ENCODE results near the gene MMRN2.
"Not testable (repeated sequence)": the region's sequence is repeated elsewhere in the genome, so short reads cannot be mapped to it uniquely, and the experiment has no call there.

Gene MMRN2

GRCh38 chr10:86979296-86979818 lies 21.9 kb upstream of the MMRN2 start:
- peaks cover 14% of the 10 kb centered on the region for H3K4me1 ChIP-seq (ENCODE audit: insufficient read depth, low read length)
- H3K9ac ChIP-seq (ENCODE audit: low read length), result no peak overlapping the region
- H3K27me3 ChIP-seq (ENCODE audit: control insufficient read depth in 1 of 2, insufficient read depth in 2 of 2, low read length in 2 of 2), result no peaks in the 10 kb centered on the region
- H3K27ac ChIP-seq (ENCODE audit: low read depth, low read length), result no peak overlapping the region
- no peaks in the 10 kb centered on the region for H3K9me3 ChIP-seq (ENCODE audit: low read length)
- H3K36me3 ChIP-seq (ENCODE audit: insufficient read depth, low read length), result no peaks in the 10 kb centered on the region
- H3K4me3 ChIP-seq (ENCODE audit: low read depth in 1 of 2, low read length in 2 of 2), result no peak overlapping the region

GRCh38 chr10:86978457-86978856 lies 21.0 kb upstream of the MMRN2 start:
- peaks cover 14% of the 10 kb centered on the region for H3K4me1 ChIP-seq (ENCODE audit: insufficient read depth, low read length)
- H3K36me3 ChIP-seq (ENCODE audit: insufficient read depth, low read length), result not testable (repeated sequence)

GRCh38 chr10:86976362-86977056 lies 19.1 kb upstream of the MMRN2 start:
- no peak overlapping the region for H3K4me3 ChIP-seq (ENCODE audit: low read depth in 1 of 2, low read length in 2 of 2)
- H3K36me3 ChIP-seq (ENCODE audit: insufficient read depth, low read length), result no peaks in the 10 kb centered on the region
- peaks cover 23% of the 10 kb centered on the region for H3K4me1 ChIP-seq (ENCODE audit: insufficient read depth, low read length)
- no peak overlapping the region for H3K27ac ChIP-seq (ENCODE audit: low read depth, low read length)
- H3K9ac ChIP-seq (ENCODE audit: low read length), result no peak overlapping the region
- no peaks in the 10 kb centered on the region for H3K27me3 ChIP-seq (ENCODE audit: control insufficient read depth in 1 of 2, insufficient read depth in 2 of 2, low read length in 2 of 2)
- no peaks in the 10 kb centered on the region for H3K9me3 ChIP-seq (ENCODE audit: low read length)

More at GRCh38 chr10:86978457-86978856, 21.0 kb upstream of the MMRN2 start:
- not testable (repeated sequence) for H3K9ac ChIP-seq (ENCODE audit: low read length); H3K27ac ChIP-seq (ENCODE audit: low read depth, low read length); H3K4me3 ChIP-seq (ENCODE audit: low read depth in 1 of 2, low read length in 2 of 2); H3K9me3 ChIP-seq (ENCODE audit: low read length); H3K27me3 ChIP-seq (ENCODE audit: control insufficient read depth in 1 of 2, insufficient read depth in 2 of 2, low read length in 2 of 2)

GRCh38 chr10:86974484-86974883 lies 17.1 kb upstream of the MMRN2 start:
- Histone ChIP-seq H3K27ac (ENCODE audit: low read depth, low read length) (no peak overlapping the region), H3K4me3 (ENCODE audit: low read depth in 1 of 2, low read length in 2 of 2) (no peak overlapping the region), H3K27me3 (ENCODE audit: control insufficient read depth in 1 of 2, insufficient read depth in 2 of 2, low read length in 2 of 2) (no peaks in the 10 kb centered on the region), H3K9me3 (ENCODE audit: low read length) (no peaks in the 10 kb centered on the region), H3K36me3 (ENCODE audit: insufficient read depth, low read length) (no peaks in the 10 kb centered on the region), H3K9ac (ENCODE audit: low read length) (no peak overlapping the region), H3K4me1 (ENCODE audit: insufficient read depth, low read length) (peaks cover 22% of the 10 kb centered on the region)

GRCh38 chr10:86972613-86973380 lies 15.4 kb upstream of the MMRN2 start:
- no peak overlapping the region for H3K9ac ChIP-seq (ENCODE audit: low read length)
- H3K4me3 ChIP-seq (ENCODE audit: low read depth in 1 of 2, low read length in 2 of 2), result no peak overlapping the region
- no peaks in the 10 kb centered on the region for H3K36me3 ChIP-seq (ENCODE audit: insufficient read depth, low read length)
- no peak overlapping the region for H3K27ac ChIP-seq (ENCODE audit: low read depth, low read length)
- no peaks in the 10 kb centered on the region for H3K27me3 ChIP-seq (ENCODE audit: control insufficient read depth in 1 of 2, insufficient read depth in 2 of 2, low read length in 2 of 2)
- H3K9me3 ChIP-seq (ENCODE audit: low read length), result no peaks in the 10 kb centered on the region
- peaks cover 33% of the 10 kb centered on the region for H3K4me1 ChIP-seq (ENCODE audit: insufficient read depth, low read length)

GRCh38 chr10:86971232-86971991 lies 14.0 kb upstream of the MMRN2 start:
- Histone ChIP-seq H3K4me3 (ENCODE audit: low read depth in 1 of 2, low read length in 2 of 2) (peak overlapping the region; percentile 84 to 92), H3K27ac (ENCODE audit: low read depth, low read length) (peak overlapping the region; percentile 95), H3K36me3 (ENCODE audit: insufficient read depth, low read length) (no peaks in the 10 kb centered on the region), H3K9me3 (ENCODE audit: low read length) (no peaks in the 10 kb centered on the region), H3K9ac (ENCODE audit: low read length) (peak overlapping the region; percentile 33), H3K27me3 (ENCODE audit: control insufficient read depth in 1 of 2, insufficient read depth in 2 of 2, low read length in 2 of 2) (no peaks in the 10 kb centered on the region), H3K4me1 (ENCODE audit: insufficient read depth, low read length) (peaks cover 46% of the 10 kb centered on the region)

- peak overlapping the region; percentile 95 for H3K27ac ChIP-seq (ENCODE audit: low read depth, low read length)
- no peaks in the 10 kb centered on the region for H3K9me3 ChIP-seq (ENCODE audit: low read length)
- peak overlapping the region; percentile 84 to 92 for H3K4me3 ChIP-seq (ENCODE audit: low read depth in 1 of 2, low read length in 2 of 2)
- no peaks in the 10 kb centered on the region for H3K27me3 ChIP-seq (ENCODE audit: control insufficient read depth in 1 of 2, insufficient read depth in 2 of 2, low read length in 2 of 2)
- peak overlapping the region; percentile 87 for H3K9ac ChIP-seq (ENCODE audit: low read length)
- H3K36me3 ChIP-seq (ENCODE audit: insufficient read depth, low read length), result no peaks in the 10 kb centered on the region
- H3K4me1 ChIP-seq (ENCODE audit: insufficient read depth, low read length), result peaks cover 52% of the 10 kb centered on the region
Measured at GRCh38 chr10:86970982-86971231, 13.5 kb upstream of the MMRN2 start.

- peak overlapping the region; percentile 87 for H3K9ac ChIP-seq (ENCODE audit: low read length)
- H3K27me3 ChIP-seq (ENCODE audit: control insufficient read depth in 1 of 2, insufficient read depth in 2 of 2, low read length in 2 of 2), result no peaks in the 10 kb centered on the region
- peaks cover 55% of the 10 kb centered on the region for H3K4me1 ChIP-seq (ENCODE audit: insufficient read depth, low read length)
- peak overlapping the region; percentile 95 for H3K27ac ChIP-seq (ENCODE audit: low read depth, low read length)
- no peaks in the 10 kb centered on the region for H3K9me3 ChIP-seq (ENCODE audit: low read length)
- no peaks in the 10 kb centered on the region for H3K36me3 ChIP-seq (ENCODE audit: insufficient read depth, low read length)
- peak overlapping the region; percentile 84 to 92 for H3K4me3 ChIP-seq (ENCODE audit: low read depth in 1 of 2, low read length in 2 of 2)
Measured at GRCh38 chr10:86970162-86970981, 13.0 kb upstream of the MMRN2 start.

- Histone ChIP-seq H3K36me3 (ENCODE audit: insufficient read depth, low read length) (no peaks in the 10 kb centered on the region), H3K27ac (ENCODE audit: low read depth, low read length) (peak overlapping the region; percentile 95), H3K4me3 (ENCODE audit: low read depth in 1 of 2, low read length in 2 of 2) (peak overlapping the region; percentile 40 to 92), H3K9me3 (ENCODE audit: low read length) (no peaks in the 10 kb centered on the region), H3K4me1 (ENCODE audit: insufficient read depth, low read length) (peaks cover 55% of the 10 kb centered on the region), H3K27me3 (ENCODE audit: control insufficient read depth in 1 of 2, insufficient read depth in 2 of 2, low read length in 2 of 2) (no peaks in the 10 kb centered on the region), H3K9ac (ENCODE audit: low read length) (peak overlapping the region; percentile 87)
Measured at GRCh38 chr10:86969421-86970041, 12.1 kb upstream of the MMRN2 start.

- no peaks in the 10 kb centered on the region for H3K27me3 ChIP-seq (ENCODE audit: control insufficient read depth in 1 of 2, insufficient read depth in 2 of 2, low read length in 2 of 2)
- peak overlapping the region; percentile 95 for H3K27ac ChIP-seq (ENCODE audit: low read depth, low read length)
- peak overlapping the region; percentile 87 for H3K9ac ChIP-seq (ENCODE audit: low read length)
- H3K4me1 ChIP-seq (ENCODE audit: insufficient read depth, low read length), result peaks cover 55% of the 10 kb centered on the region
- no peaks in the 10 kb centered on the region for H3K9me3 ChIP-seq (ENCODE audit: low read length)
- no peaks in the 10 kb centered on the region for H3K36me3 ChIP-seq (ENCODE audit: insufficient read depth, low read length)
- H3K4me3 ChIP-seq (ENCODE audit: low read depth in 1 of 2, low read length in 2 of 2), result peak overlapping the region; percentile 40 to 92
Measured at GRCh38 chr10:86968994-86969355, 11.6 kb upstream of the MMRN2 start.
